GM19395 (cell line): ENCODE measurements around the gene MLH3.

Source experiments
- ATAC-seq: cut with Tn5 transposase; IDR thresholded peaks from one replicate; pipeline ENCODE4 v1.9.1; 2021; ENCODE audit warnings: mild to moderate bottlenecking, moderate library complexity; ENCODE audit not compliant: unreplicated experiment

MLH3 gene

GRCh38 chr14:75067212-75067611 is 15.9 kb upstream of the MLH3 start:
- ATAC-seq = no peak

GRCh38 chr14:75066691-75067090 is 15.4 kb upstream of the MLH3 start:
- no peak for ATAC-seq

GRCh38 chr14:75064205-75064567 is 12.9 kb upstream of the MLH3 start:
- peak; percentile 24 for ATAC-seq

GRCh38 chr14:75063491-75064204 is 12.4 kb upstream of the MLH3 start, which contains the start of gene ACYP1:
Gene ACYP1 (minus strand): TSS chr14:75064024. CDS start chr14:75063553, 471 bp downstream.
- ATAC-seq = peak; percentile 94

GRCh38 chr14:75063013-75063412 is 11.7 kb upstream of the MLH3 start:
- ATAC-seq = no peak

GRCh38 chr14:75060420-75060819 is 9.2 kb upstream of the MLH3 start:
- no peak for ATAC-seq

GRCh38 chr14:75059642-75060041 is 8.4 kb upstream of the MLH3 start:
- ATAC-seq = no peak

GRCh38 chr14:75054421-75054820 is 3.2 kb upstream of the MLH3 start:
- no peak for ATAC-seq

- ATAC-seq = no peak
Measured at GRCh38 chr14:75053396-75054291, 2.4 kb upstream of the MLH3 start.

GRCh38 chr14:75051556-75051899 is 261 bp upstream of the MLH3 start:
- ATAC-seq = no peak

GRCh38 chr14:75049731-75050201 is 1.5 kb downstream of the MLH3 start:
- ATAC-seq = no peak

GRCh38 chr14:75049136-75049535 is 2.1 kb downstream of the MLH3 start:
- ATAC-seq = no peak

GRCh38 chr14:75048101-75048500 is 3.2 kb downstream of the MLH3 start:
- no peak for ATAC-seq

GRCh38 chr14:75047506-75047905 is 3.8 kb downstream of the MLH3 start:
- no peak for ATAC-seq

- ATAC-seq = no peak
Measured at GRCh38 chr14:75046899-75047298, 4.4 kb downstream of the MLH3 start.

- no peak for ATAC-seq
Measured at GRCh38 chr14:75046275-75046674, 5.0 kb downstream of the MLH3 start.

- no peak for ATAC-seq
Measured at GRCh38 chr14:75044752-75045151, 6.5 kb downstream of the MLH3 start.

- ATAC-seq = no peak
Measured at GRCh38 chr14:75044322-75044721, 6.9 kb downstream of the MLH3 start.

GRCh38 chr14:75042035-75042434 is 9.2 kb downstream of the MLH3 start:
- ATAC-seq = no peak

GRCh38 chr14:75041613-75042012 is 9.7 kb downstream of the MLH3 start:
- ATAC-seq = no peak

- ATAC-seq = no peak
Measured at GRCh38 chr14:75040959-75041358, 10.3 kb downstream of the MLH3 start.

- ATAC-seq = no peak
Measured at GRCh38 chr14:75040507-75040906, 10.8 kb downstream of the MLH3 start.
